Sigmoid colon (tissue), 4 donors: ENCODE results near the gene PHACTR3.

Source experiments
- EP300 ChIP-seq, 4 donors: sonication (generic); formaldehyde crosslinking; IDR thresholded peaks; one replicate each; pipeline ENCODE4 v1.6.1; 2017; ENCODE audit warnings: antibody characterized with exemption in 4 of 4
- POLR2A ChIP-seq, 2 donors: fragments of 450-650 bp; IDR thresholded peaks; one replicate each; pipeline ENCODE4 v1.6.1; 2016; ENCODE audit warnings: antibody characterized with exemption in 2 of 2, mild to moderate bottlenecking in 2 of 2, moderate library complexity in 2 of 2
- POLR2AphosphoS5 ChIP-seq, 4 donors: sonication (generic); formaldehyde crosslinking; IDR thresholded peaks; one replicate each; pipeline ENCODE4 v1.6.1; 2017; ENCODE audit warnings: antibody characterized with exemption in 4 of 4
- TF ChIP-seq, protein P1 (sequence below), 4 experiments: fragments of 450-650 bp in 3 of 4; fragments of 200-600 bp in 1 of 4; IDR thresholded peaks; one replicate each; pipeline ENCODE4 v1.5.1; 2016 to 2019; ENCODE audit warnings: antibody characterized with exemption in 4 of 4, mild to moderate bottlenecking in 3 of 4, moderate library complexity in 2 of 4

DNA sequence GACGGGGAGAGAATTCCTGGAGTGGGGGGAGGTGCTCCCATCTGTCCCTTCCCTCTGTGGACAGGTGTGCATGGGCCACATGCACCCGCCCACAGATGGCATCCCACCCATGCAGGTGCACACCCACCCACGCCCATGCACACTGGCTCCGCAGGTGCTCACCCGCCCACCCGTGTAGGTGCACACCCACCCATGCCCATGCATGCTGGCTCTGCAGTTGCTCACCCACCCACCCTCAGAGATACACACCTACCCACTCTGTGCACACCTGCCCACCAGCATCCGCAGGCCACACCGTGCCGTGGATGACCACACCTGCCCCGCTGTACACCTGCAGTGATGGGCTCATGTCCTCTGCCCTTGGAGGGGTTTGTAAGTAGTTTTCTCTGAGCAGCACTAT is 132.0 kb downstream of the PHACTR3 start:
- TF ChIP-seq EP300 (IDR thresholded peaks at IDR 0.05) (no peak), POLR2A (IDR thresholded peaks at IDR 0.05) (no peak), POLR2AphosphoS5 (IDR thresholded peaks at IDR 0.05) (no peak)
- TF ChIP-seq, protein P1, sequence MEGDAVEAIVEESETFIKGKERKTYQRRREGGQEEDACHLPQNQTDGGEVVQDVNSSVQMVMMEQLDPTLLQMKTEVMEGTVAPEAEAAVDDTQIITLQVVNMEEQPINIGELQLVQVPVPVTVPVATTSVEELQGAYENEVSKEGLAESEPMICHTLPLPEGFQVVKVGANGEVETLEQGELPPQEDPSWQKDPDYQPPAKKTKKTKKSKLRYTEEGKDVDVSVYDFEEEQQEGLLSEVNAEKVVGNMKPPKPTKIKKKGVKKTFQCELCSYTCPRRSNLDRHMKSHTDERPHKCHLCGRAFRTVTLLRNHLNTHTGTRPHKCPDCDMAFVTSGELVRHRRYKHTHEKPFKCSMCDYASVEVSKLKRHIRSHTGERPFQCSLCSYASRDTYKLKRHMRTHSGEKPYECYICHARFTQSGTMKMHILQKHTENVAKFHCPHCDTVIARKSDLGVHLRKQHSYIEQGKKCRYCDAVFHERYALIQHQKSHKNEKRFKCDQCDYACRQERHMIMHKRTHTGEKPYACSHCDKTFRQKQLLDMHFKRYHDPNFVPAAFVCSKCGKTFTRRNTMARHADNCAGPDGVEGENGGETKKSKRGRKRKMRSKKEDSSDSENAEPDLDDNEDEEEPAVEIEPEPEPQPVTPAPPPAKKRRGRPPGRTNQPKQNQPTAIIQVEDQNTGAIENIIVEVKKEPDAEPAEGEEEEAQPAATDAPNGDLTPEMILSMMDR (IDR thresholded peaks at IDR 0.05): no peak
